NCI-H2196 treated with DMSO at 0.1 percent for 48 hours (cell line): Measurements from ENCODE around the gene PCBD1.
"Not testable (repeated sequence)": the region's sequence is repeated elsewhere in the genome, so short reads cannot be mapped to it uniquely, and the experiment has no call there.

Experiments used
- DNase-seq: peaks from one replicate; lab custom pipeline; 2025; ENCODE audit not compliant: unreplicated experiment; lab: John Stamatoyannopoulos, UW

Gene PCBD1

DNA sequence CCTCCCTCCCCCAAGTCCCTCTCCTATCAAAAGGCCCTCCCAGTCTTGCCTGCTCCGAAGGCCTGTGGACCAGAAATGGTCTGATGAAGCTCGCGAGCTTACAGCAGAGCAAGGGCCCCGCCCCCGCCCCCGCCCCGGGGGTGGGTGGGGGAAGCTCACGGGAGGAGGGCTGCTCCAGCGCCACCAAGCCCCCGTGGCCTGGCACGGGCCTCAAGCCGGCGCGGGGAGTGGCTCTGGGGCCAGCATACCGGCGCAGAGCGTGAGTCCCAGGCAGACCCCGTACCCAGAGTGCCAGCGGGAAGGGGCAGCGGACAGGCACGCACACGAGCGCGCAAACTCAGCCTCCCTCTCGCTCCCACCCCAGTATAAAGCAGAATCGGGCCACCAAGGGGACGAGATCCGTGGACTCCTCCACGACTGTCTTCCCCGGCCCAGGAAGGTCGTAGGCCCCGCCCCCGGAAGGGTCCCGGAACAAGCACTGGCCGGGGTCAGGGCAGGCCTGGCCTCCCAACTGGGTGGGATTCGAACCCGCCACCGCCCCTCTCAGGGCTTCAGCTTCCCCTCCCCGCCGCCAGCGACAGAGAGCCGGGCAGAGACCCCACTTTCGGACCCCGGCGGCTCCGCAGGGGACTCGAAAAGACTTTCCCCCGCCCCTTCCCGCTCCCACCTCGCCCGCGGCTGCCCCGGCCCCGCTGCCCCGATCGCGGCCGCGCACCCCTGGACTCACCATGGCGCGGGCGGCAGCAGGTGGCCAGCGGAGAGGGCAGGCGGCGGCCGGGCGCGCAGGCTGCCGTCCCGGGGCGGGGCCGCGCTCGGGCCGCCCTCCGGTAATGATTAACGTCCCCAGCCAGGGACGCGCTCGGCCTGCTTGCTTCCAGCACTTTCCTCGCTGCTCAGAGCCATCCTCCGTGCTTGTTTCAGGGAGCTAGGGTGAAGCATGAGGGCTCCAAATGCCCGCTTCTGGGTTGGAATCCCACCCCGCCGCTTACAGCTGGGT is at the start of gene PCBD1:
TSS of gene PCBD1 (minus strand) at position 762 of the 997 bp plus-strand sequence. CDS start at position 730, 32 bp downstream.
- no peak for DNase-seq

DNA sequence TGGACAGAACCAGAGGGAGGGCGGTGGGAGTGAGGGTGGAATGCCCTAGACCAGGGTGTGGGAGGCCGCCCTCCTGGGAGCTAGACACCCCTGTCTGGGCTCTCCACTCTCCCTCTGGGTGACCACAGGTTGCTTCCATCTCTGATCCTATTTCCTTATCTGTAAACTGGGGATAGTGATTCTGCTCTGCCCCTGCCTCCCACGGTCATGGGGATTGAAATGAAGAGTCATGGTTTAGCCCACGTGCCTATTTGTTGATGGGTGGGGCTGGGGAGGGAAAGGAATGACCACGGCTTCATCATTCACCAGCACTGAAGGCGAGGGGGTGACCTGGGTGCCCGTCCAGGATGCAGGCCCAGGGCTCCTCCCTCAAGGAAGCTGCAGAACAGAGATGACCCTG is 49.3 kb upstream of the PCBD1 start:
- no peak for DNase-seq

DNA sequence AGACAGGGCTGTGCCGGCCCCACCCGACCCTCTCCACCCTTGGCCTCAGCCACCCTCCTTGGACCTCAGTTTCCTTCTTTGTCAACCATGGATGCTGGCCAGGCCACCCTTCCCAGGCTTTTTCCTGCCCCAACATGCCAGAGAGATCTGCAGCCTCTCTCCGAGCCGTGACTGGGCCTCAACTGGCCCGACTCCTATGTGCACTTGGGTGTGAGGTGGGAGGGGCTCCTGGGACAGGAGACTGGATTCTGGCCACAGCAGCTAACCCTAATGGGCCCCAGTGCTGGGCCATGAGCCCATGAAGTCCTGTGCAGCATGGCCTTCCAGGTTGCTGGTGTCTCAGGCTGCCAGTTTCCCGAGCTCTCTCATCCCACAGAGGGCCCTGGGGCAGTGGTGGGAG is 47.7 kb upstream of the PCBD1 start:
- DNase-seq = no peak

DNA sequence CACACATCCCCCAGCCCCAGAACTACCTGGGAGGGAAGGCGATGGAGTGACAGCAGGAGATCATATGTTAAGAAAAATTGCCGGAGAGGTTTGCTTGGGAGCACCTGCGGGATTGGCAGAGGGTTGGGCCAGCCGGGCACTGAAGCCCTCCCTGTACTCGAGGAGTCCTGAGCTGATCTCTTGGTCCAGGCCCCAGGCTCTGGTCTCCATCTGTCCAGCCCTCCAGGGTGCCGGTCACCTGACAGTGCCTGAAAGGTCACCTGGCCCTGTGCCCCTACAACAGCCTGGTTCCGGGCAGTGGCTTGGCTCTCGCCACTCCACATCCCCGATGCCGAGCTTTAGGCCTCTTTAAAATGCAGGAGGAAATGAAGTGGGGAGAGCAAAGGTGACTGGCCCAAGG is 47.3 kb upstream of the PCBD1 start:
- no peak for DNase-seq

DNA sequence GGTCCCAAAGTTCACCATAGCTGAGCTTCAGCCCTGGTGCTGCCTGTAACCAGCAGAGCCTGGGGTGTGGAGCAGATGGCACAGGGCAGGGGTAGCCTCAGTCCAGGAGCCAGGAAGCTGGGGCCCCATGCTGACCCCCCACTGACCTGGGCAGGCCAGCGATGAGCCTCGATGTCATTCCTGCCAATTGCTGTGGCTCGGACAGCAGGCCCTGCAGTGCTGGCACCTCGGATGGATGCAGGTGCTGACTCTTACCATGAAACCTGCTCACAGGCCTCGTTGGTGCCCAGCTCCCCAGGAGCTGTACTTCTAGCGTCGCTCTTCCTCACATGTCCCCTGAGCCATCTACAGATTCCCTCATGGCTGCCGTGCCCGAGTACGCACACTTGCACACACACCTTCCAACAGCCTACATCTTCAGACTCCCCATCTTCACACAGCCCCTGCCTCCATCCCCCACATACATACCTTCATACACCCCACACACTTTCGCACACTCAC is 46.8 kb upstream of the PCBD1 start:
- no peak for DNase-seq

DNA sequence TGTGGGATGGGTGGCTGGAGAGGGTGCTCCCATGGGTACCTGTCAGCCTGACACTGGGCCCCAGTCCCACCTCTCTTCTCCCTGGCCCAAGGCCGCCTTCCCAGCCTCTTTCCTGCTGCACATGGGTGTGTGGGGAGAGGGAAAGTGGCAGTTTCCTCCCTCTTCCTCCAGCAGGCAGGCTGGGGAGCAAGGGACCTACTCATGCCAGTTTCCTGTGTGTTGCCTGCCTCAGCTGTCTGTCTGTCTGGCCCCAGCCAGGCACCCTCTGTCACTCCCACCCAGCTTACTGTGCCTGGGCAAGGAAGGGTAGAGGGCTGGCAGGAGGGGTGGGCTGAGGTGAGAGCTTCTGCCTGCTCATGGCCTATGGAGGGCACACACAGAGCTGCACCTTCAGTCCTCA is 46.3 kb upstream of the PCBD1 start:
- DNase-seq = no peak

DNA sequence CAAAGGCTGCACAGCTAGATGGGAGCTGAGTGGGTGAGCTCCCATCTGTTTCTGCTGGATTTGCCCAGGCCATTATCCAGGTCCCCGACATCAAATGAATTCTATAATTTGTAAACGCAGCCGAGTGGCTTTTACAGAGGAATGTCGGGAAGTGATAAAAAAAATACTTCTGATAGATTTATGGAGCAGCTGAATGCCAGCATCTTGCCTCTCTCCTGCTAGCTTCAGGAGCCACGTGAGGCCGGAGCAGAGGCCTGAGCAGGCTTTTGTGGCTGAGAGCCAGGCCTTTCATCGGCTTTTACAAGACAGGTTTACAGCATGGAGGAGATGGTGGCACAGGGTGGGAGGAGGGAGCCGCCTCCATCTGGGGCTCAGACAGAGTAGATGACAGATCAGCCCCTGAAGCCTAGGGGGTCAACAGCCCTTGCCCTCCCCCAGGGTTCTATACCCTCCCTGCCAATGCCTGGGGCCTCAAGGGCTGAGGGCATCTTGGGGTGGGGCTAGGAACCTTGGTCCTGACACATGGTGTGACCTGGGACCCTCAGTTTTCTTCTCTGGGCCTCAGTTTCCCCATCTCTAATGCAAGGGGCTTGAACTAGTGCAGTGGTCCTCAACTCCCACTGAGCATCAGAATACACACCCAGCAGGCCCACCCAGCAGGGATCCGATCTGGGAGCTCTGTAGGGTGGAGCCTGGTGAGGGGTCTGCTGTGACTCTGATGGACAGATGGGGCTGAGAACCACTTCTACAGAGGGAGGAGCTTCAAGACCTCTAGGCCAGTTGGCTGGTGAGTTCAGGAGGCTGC is 44.2 kb upstream of the PCBD1 start:
- DNase-seq = no peak

DNA sequence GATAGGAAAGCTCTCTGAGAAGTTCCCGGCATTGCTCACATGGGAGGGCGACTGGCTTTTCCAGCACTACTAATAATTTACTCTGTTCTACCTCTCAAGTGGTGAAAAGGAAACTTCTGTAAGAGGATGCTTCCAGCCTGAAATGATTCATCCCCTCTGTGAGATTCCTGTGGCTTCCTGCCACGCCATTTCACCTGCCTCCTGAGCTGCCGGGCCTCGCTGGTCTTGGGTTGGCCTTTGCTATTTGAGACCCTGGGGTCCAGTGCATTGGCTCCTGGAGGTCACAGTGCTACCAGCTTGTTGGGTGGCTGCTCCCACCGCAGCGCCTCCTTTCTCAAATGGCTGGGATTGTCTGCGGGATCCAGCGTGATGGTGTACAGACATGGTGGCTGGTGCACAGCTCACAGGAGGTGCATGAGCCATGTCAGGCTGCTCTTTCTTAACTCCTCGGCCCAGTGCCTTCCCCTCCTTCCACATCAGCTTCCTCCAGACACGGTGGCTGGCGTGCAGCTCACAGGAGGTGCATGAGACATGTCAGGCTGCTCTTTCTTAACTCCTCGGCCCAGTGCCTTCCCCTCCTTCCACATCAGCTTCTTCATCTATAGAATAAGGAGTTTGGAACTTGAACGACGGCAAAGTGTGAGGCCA is 42.9 kb upstream of the PCBD1 start:
- DNase-seq = no peak

DNA sequence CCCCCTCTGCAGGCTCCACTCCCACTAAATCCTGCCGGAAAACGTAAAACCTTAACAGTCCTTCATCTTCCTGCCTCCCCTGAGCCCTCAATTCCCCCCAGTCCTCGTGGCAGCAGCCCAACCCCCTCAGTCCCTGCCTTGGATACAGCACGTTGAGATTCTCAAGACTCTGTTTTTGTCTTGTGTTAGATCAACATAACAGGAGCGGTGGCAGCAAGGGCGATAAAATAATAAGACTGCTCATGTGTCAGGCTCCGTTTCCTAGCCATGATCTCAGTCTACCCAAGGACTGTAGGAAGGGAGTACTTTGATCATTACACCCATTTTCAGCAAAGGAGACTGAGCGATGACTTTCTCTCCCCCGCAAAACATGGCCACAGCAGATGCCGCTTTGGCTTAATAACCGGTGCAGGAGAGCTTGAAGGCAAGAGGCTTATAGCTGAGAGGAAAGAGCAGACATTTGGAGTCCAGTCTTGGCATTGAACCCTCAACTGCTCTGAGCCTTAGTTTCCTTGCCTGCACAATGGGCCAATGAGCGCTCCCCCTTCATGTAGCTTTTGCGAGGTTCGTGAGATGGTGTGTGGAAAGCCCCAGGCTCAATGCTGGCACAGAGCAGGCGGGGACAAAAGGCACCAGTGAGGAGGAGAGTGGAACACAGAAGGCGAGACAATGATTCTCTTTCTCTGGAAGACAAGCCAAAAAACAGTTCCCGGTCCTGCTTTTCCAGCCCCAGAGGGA is 42.1 kb upstream of the PCBD1 start:
- no peak for DNase-seq

DNA sequence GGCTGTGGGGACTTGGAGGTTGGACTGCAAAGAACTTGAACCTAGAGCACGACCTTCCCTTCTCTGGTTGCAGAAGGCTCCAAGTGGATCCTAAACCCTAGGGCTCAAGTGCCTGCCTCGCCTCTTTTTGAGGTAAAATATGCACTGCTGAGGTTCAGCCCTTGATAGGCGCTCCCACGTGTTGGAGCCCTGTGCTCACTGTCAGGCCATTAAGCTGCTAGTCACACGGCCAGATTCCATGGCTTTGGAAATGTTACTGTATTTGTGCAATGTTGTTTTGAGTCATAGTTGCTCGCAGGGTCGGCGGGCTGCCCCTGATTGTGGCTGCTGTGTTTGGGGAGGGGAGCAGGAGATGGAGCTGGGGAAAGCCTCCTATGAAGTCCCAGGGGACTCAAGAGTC is 39.8 kb upstream of the PCBD1 start:
- no peak for DNase-seq

DNA sequence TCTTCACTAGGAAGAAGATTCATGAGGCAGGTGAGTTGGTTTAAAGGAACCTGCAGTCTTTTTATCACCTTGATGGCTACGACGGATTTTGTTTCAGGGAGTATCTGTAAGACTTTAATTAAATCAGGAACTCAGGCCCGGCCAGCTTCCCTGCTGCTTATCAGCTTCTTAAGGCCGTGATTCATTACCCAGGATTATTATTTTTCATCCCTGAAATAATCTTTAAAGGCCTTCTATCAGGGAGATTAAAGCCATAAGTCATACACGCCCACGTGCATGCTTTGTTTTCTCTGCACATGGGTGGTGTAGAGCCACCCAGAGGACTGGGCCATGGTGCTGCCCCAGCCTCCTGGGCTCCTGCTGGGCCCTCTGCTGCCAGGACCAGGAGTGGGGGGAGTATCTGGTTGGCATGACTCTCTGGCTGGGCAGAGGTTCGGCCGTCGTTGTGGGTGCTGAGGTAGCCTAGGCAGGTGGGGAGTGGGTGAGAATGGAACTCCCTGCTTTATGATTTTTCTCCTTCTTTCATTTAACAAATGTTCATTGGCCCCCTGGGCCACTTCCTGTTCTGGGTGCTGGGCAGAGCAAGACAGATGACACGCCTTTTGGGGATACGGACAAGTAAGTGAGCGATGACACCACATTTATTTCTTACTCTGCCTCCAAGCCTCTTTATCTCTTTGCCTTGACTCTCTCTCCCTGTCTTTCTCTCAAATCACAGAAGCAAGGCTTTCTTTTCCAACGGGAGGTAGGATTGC is 39.0 kb upstream of the PCBD1 start:
- DNase-seq = no peak

DNA sequence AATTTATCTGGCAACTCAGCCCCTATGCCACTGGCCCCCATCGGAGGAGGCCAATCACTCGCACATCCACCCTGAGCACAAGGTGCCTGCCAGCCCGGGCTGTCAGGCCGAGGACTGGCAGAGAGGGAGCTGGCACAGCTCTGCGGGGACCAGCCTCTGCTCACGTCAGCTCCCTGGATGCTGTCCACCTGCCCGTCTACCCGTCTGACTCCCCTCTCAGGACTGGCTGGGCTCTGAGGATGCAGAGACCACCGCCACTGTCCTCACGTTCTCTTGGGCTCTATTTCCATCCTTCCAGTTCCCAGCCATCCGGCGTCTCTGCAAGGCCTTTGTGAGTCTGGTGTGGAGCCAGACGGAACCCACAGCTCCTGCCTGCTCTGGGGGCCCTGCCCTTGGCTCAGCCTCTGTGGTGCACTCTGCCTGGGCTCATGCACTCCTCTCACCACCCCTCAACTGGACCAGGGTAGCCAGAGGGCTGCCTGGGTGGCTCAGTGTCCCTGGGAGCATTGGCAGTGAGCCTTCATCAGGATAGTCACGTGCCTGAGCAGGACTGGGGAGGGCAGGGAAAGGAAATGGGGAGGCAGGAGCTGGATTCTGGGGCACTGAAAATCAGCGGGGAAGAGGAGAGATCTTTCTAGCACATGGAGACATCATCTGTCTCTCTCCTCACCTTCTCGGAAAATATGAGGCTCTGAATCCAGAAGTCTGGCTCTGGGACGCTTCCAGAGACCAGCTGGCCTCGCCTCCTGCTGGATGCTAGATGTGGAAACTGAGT is 38.0 kb upstream of the PCBD1 start:
- DNase-seq = no peak

DNA sequence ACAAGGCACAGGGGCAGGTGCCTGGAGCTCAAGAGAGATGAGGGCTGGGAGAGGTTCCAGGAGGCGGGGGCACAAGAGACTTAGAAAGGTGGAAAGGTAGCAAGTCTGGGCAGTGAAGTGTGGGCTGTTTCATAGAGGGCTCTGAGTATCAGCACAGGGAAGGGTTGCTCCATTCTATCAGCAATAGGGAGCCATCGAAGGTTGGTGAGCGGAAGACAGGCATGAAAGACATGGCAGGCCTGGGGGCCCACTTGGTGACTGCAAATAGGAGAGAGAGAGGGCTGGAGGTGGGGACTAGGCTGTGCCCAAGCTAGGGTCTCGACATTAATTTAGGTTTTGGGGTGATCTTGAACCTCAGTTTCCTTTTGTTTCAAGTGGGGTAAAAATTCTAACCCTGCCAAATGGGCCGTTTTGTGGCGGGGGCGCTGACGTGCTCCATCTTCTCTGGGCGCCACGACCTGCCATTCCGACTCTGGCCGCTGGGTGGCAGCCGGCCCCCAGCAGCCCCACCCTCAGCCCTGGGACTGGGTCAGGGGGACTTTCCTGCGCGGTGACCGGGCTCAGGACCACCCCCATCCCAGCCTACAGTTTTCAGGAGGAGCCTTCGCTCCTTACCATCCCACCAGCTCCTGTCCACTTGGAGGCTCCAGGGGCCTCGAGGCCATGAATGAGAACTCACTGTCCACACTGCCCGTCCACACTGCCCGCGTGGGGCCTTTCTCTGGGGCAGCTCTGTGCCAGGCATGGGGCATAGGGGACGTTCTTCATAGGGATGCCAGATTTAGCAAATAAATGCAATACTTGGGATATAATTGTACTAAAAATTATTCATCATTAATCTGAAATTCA is 37.2 kb upstream of the PCBD1 start:
- no peak for DNase-seq

DNA sequence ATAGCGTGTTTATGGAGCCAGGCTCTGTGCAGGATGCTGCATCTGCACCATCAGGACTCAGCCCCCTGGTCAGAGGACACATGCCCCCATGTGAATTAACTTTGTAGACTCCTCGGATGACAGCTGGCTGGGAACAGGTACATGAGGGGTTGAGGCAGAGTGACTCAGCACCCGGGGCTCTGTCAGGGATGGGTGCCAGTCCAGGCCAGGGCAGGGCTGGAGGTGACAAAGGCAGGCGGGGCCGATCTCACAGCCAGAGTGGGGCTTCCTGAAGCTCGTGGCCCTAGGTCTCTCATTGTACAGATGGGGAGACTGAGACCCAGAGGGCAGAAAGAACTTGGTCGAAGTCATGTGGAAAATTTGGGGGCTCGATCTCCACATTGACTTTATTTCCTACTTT is 35.3 kb upstream of the PCBD1 start:
- no peak for DNase-seq

DNA sequence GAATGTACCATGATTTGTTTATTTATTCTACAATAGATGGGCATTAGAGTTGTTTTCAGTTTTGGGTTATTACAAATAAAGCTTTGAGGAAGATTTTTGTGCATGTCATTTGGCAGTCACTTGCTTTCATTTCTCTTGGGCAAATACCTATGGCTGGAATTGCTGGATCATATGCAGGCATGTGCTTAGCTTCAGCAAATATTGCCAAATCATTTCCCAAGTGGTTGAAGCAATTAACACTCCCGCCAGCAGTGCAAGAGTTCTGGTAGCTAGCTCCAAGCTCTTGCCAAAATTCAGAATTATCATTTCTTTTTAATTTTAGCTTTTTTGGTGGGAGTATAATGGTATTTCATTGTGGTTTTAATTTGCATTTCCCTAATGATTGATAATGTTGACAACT is 32.9 kb upstream of the PCBD1 start:
- DNase-seq = no peak

DNA sequence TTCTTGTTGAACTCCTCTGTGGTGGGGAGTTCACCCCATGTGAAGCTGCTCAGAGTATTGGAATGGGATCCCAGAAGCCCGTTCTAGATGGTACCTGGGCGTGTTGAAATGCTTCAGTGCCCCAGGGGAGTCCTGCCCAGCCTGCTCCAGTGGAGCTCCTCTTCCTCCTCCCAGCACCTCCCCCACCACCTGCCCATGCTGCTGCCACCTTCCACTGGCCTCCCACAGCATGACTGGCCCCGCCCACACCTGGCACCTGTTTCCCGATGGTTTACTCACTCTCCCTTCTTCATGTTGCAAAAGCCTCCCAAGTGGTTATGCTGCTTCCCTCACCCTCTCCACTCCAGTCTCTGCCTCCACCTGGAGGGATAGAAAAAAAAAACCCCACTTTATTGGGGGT is 32.2 kb upstream of the PCBD1 start:
- DNase-seq = peak; percentile 7

DNA sequence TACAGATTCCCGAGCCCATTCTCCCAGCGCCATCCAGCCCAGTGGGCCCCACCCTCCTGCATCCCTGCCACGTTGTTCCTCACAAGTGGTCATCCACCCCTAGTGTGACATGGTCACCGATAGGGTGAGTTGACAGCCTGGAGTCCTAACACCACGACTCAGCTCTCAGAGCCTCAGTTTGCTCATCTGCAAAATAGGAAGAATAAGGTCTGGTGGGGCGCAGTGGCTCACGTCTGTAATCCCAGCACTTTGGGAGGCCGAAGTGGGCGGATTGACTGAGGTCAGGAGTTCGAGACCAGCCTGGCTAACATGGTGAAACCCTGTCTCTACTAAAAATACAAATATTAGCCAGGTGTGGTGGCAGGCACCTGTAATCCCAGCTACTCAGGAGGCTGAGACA is 31.5 kb upstream of the PCBD1 start:
- DNase-seq = not testable (repeated sequence)

DNA sequence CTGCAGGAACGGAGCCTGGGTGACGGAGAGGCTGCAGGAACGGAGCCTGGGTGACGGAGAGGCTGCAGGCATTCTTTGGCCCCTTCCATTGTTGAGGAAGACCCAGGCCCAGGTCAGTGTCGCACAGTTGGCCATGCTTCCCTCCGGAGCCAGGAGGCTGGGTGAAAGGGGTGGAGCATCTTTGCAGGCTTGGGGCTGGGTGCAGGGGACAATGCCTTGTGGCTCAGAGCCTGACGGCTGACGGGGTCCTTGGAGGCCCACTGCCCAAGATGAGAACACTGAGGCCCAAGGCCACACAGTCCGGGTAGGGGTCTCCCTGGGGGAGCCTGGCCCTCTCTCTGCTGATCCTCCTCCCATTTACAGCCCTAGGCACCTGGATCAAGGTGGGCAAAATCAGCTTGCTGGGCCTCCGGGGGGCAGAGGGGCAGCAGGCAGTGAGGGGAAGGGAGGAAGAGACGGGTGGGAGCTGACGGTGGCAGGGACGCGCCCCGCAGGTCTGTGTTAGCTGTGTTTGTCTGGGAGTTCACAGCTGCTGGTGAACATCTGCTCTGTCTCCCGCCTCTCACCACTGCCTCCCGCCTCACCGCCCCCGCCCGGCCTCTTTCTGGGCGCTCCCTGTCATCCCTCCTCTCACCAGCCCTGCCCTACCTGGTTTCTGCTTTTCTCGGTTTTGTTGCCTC is 30.6 kb upstream of the PCBD1 start:
- DNase-seq = no peak
